Dendritic cell treated with granulocyte-macrophage colony-stimulating factor and Interleukin-4, amounts not matched to agents 40 ng/mL and 50 ng/mL, for 4 days (primary cell): ENCODE measurements around the gene CABLES1.

Experiments used
- H3K27ac Mint-ChIP-seq: one replicate; pipeline ENCODE4 v1.8.0; 2022; ENCODE audit warnings: mild to moderate bottlenecking, mixed read lengths
- H3K27me3 Mint-ChIP-seq: one replicate; pipeline ENCODE4 v1.8.0; 2022; ENCODE audit warnings: mild to moderate bottlenecking, mixed read lengths
- H3K36me3 Mint-ChIP-seq: one replicate; pipeline ENCODE4 v1.8.0; 2022; ENCODE audit warnings: low read depth, mixed read lengths
- H3K4me1 Mint-ChIP-seq: one replicate; pipeline ENCODE4 v1.8.0; 2022; ENCODE audit warnings: low read depth, mixed read lengths
- H3K4me3 Mint-ChIP-seq: one replicate; pipeline ENCODE4 v1.8.0; 2022; ENCODE audit warnings: mild to moderate bottlenecking, moderate library complexity, mixed read lengths
- H3K9me3 Mint-ChIP-seq: one replicate; pipeline ENCODE4 v1.8.0; 2022; ENCODE audit warnings: mixed read lengths
- intact Hi-C: fragments of 100-400 bp; cut with micrococcal nuclease; formaldehyde crosslinking; loops from one replicate; pipeline ENCODE4 v1.15.0; 2022

CABLES1 gene

DNA sequence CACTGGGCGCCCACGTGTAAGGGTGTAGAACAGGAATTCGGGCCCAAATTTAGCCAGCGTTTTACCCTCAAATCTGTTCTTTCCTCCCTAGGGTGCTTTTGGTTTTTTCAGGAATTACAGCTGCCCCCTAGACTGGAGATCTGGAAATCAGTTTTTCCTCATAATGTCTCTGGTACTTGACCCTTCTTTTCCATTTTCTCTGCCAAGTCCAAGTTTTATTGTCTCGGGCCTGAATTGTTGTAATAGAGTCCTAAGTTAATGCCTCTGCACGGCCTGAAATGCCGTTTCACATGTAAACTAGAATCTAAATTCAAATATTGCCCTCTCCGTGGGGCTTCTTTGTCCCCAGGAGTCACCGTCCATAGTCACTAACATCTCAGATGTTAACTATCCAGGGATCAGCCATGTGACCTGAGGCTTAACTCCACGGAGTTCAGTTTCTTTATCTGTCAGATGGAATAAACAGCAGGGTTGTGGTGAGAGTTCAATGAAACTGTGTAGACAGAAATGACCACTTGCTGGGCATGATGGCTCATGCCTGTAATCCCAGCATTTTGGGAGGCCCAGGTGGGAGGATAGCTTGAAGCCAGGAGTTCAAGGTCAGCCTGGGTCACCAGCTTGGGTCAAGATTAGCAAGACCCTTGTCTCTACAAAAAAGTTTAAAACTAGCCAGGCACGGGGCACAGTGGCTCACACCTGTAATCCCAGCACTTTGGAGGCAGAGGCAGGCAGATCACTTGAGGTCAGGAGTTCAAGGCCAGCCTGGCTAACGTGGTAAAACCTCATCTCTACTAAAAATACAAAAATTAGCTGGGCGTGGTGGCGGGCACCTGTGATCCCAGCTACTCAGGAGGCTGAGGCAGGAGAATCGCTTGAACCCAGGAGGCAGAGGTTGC lies 12.7 kb upstream of the CABLES1 start:
- intact Hi-C loops = no loop called here
- Mint-ChIP-seq H3K9me3 (no peaks in the 10 kb centered on the region), H3K4me3 (no peak overlapping the region), H3K27ac (no peak overlapping the region), H3K36me3 (no peaks in the 10 kb centered on the region), H3K27me3 (peaks cover 7% of the 10 kb centered on the region), H3K4me1 (peaks cover 15% of the 10 kb centered on the region)

- no peak overlapping the region for H3K4me3 Mint-ChIP-seq
- peaks cover 36% of the 10 kb centered on the region for H3K4me1 Mint-ChIP-seq
- peak overlapping the region; percentile 31 for H3K27ac Mint-ChIP-seq
- H3K36me3 Mint-ChIP-seq = no peaks in the 10 kb centered on the region
- H3K27me3 Mint-ChIP-seq = peaks cover 8% of the 10 kb centered on the region
- no peaks in the 10 kb centered on the region for H3K9me3 Mint-ChIP-seq
- intact Hi-C loops = no loop called here
Observed at GRCh38 chr18:23126376-23127056, 8.8 kb upstream of the CABLES1 start.

DNA sequence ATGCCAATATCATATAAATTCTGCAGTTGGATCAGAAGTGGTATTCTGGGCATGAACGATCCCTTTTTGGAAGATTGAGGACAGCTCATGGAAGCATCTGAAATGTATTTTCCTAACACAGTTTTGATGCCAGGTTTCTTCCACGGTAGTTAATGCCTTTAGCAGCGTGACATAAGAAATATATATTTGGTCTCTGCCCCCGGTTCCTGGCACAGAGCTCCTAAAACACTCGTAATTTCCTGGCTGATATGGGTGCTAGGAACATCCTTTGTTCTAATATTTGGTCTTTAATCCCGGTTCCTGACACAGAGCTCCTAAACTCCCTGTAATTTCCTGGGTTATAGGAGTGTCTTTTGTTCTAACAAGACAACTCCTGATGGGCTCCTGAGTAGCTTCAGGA lies 8.2 kb upstream of the CABLES1 start:
- no peaks in the 10 kb centered on the region for H3K9me3 Mint-ChIP-seq
- H3K36me3 Mint-ChIP-seq = no peaks in the 10 kb centered on the region
- peaks cover 36% of the 10 kb centered on the region for H3K4me1 Mint-ChIP-seq
- intact Hi-C loops = no loop called here
- no peak overlapping the region for H3K4me3 Mint-ChIP-seq
- H3K27me3 Mint-ChIP-seq = peaks cover 6% of the 10 kb centered on the region
- peak overlapping the region; percentile 39 for H3K27ac Mint-ChIP-seq

GRCh38 chr18:23129355-23130002 lies 5.8 kb upstream of the CABLES1 start:
- intact Hi-C loops = loop anchor here (5.0 to 10.0 kb wide), 3 partner anchors 113 to 283 kb away; no protein-coding TSS in a partner anchor
- peak overlapping the region; percentile 69 for H3K27ac Mint-ChIP-seq
- H3K4me3 Mint-ChIP-seq = no peak overlapping the region
- no peaks in the 10 kb centered on the region for H3K36me3 Mint-ChIP-seq
- peaks cover 25% of the 10 kb centered on the region for H3K27me3 Mint-ChIP-seq
- peaks cover 38% of the 10 kb centered on the region for H3K4me1 Mint-ChIP-seq
- no peaks in the 10 kb centered on the region for H3K9me3 Mint-ChIP-seq

- Mint-ChIP-seq H3K36me3 (no peaks in the 10 kb centered on the region), H3K27ac (no peak overlapping the region), H3K9me3 (no peaks in the 10 kb centered on the region), H3K4me1 (peaks cover 41% of the 10 kb centered on the region), H3K4me3 (no peak overlapping the region), H3K27me3 (peaks cover 40% of the 10 kb centered on the region)
- intact Hi-C loops = loop anchor here (5.0 to 10.0 kb wide), 3 partner anchors 110 to 280 kb away; no protein-coding TSS in a partner anchor
Observed at GRCh38 chr18:23131693-23132319, 3.5 kb upstream of the CABLES1 start.

- no peak overlapping the region for H3K27ac Mint-ChIP-seq
- intact Hi-C loops = loop anchor here (5.0 to 10.0 kb wide), 3 partner anchors 108 to 278 kb away; no protein-coding TSS in a partner anchor
- H3K9me3 Mint-ChIP-seq = no peaks in the 10 kb centered on the region
- H3K36me3 Mint-ChIP-seq = no peaks in the 10 kb centered on the region
- peak overlapping the region; percentile 9 for H3K4me3 Mint-ChIP-seq
- H3K4me1 Mint-ChIP-seq = peaks cover 49% of the 10 kb centered on the region
- peaks cover 59% of the 10 kb centered on the region for H3K27me3 Mint-ChIP-seq
Observed at GRCh38 chr18:23133860-23134779, 1.2 kb upstream of the CABLES1 start.

DNA sequence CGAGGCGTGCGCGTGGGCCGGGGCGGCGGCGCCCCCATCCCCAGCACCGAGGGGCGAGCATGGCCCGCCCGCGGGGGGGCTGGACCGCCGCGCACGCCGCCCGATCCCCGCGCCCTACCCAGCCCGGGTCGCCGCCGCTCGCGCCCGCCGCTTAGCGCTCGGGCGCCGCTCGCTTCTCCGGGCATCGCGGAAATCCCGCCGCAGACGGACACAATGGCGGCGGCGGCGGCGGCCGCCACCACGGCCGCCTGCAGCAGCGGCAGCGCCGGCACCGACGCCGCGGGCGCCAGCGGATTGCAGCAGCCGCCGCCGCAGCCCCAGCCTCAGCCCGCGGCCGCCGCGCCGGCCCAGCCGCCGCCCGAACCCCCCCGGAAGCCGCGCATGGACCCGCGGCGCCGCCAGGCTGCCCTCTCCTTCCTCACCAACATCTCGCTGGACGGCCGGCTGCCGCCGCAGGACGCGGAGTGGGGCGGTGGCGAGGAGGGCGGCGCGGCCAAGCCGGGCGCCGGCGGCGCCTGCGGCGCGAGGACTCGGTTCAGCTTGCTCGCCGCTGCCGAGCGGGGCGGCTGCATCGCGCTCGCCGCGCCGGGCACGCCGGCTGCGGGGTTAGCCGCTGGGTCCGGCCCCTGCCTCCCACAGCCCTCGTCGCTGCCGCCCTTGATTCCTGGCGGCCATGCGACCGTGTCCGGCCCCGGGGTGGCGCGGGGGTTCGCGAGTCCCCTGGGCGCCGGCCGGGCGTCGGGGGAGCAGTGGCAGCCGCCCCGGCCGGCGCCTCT lies 453 bp downstream of the CABLES1 start:
- H3K4me3 Mint-ChIP-seq = peak overlapping the region; percentile 65

DNA sequence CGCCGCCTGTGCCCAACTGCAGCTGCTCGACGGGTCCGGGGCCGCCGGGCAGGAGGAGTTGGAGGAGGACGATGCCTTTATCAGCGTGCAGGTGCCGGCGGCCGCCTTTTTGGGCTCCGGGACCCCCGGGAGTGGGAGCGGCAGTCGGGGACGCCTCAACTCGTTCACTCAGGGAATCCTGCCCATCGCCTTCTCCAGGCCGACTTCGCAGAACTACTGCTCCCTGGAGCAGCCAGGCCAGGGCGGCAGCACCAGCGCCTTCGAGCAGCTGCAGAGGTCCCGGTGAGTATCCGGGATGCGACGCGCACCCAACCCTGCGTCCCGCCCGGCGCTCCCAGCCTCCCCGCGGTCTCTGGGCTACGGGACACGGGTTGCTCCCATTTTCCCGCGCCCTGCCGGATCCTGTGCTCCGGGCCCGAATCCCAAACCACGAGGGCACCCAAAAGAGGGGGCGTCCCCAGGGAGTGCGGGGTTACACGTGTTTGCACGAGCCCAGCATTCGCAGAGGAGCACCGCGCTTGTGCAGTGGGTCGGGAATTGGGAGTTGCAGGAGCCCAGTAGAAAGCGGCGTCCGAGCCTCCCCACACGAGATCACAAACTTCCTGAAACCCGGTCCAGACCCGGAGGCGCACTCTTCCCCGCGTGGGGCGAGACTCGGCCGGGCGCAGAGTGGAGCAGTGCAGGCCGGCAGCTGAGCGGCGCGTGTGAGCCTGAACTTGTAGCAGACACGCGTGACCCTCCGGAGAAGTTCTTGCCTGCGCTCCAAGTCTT lies 1.2 kb downstream of the CABLES1 start:
- Mint-ChIP-seq H3K27ac (peak overlapping the region; percentile 59), H3K27me3 (peaks cover 76% of the 10 kb centered on the region)
- intact Hi-C loops = loop anchor here (10.0 kb wide), 1 partner anchor 238 kb away; no protein-coding TSS in a partner anchor

More for the DNA sequence above, 453 bp downstream of the CABLES1 start:
- Mint-ChIP-seq H3K27ac (peak overlapping the region; percentile 76), H3K36me3 (no peaks in the 10 kb centered on the region), H3K27me3 (peaks cover 71% of the 10 kb centered on the region), H3K4me1 (peaks cover 35% of the 10 kb centered on the region), H3K9me3 (no peaks in the 10 kb centered on the region)
- intact Hi-C loops = loop anchor here (10.0 kb wide), 1 partner anchor 239 kb away; no protein-coding TSS in a partner anchor

GRCh38 chr18:23137097-23137635 lies 1.9 kb downstream of the CABLES1 start:
- no peaks in the 10 kb centered on the region for H3K9me3 Mint-ChIP-seq
- intact Hi-C loops = loop anchor here (10.0 kb wide), 1 partner anchor 238 kb away; no protein-coding TSS in a partner anchor
- H3K4me1 Mint-ChIP-seq = peaks cover 41% of the 10 kb centered on the region
- peak overlapping the region; percentile 59 for H3K27ac Mint-ChIP-seq
- peak overlapping the region; percentile 72 for H3K4me3 Mint-ChIP-seq
- H3K36me3 Mint-ChIP-seq = no peaks in the 10 kb centered on the region
- peaks cover 79% of the 10 kb centered on the region for H3K27me3 Mint-ChIP-seq

More for the DNA sequence above, 1.2 kb downstream of the CABLES1 start:
- Mint-ChIP-seq H3K4me1 (peaks cover 35% of the 10 kb centered on the region), H3K9me3 (no peaks in the 10 kb centered on the region), H3K36me3 (no peaks in the 10 kb centered on the region), H3K4me3 (peak overlapping the region; percentile 72)

GRCh38 chr18:23137788-23138216 lies 2.5 kb downstream of the CABLES1 start:
- Mint-ChIP-seq H3K36me3 (no peaks in the 10 kb centered on the region), H3K9me3 (no peaks in the 10 kb centered on the region), H3K4me1 (peaks cover 47% of the 10 kb centered on the region), H3K27me3 (peaks cover 73% of the 10 kb centered on the region), H3K4me3 (no peak overlapping the region), H3K27ac (no peak overlapping the region)
- intact Hi-C loops = loop anchor here (10.0 kb wide), 1 partner anchor 237 kb away; no protein-coding TSS in a partner anchor

DNA sequence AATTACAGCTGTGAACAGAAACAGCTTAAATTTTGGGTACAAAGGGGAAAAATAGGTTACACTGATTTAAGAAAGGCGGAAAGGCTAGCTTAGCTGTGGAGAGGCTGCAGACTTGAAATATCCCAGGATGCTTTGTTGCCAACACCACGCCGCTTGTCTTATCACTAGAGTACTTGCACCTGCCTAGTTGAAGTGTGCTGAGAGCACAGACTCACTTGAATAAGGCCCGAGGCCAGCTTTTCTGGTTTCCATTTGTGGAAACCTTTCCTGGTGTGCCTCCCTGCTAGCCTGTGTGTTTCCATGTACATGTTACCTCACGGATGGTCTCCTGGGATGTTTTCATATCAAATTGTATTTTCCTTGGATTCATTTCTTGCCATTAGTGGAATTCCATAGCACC lies 3.2 kb downstream of the CABLES1 start:
- Mint-ChIP-seq H3K27ac (no peak overlapping the region), H3K9me3 (no peaks in the 10 kb centered on the region), H3K4me3 (no peak overlapping the region), H3K36me3 (no peaks in the 10 kb centered on the region), H3K4me1 (peaks cover 54% of the 10 kb centered on the region), H3K27me3 (peaks cover 69% of the 10 kb centered on the region)
- intact Hi-C loops = loop anchor here (10.0 kb wide), 1 partner anchor 236 kb away; no protein-coding TSS in a partner anchor
